Retina (tissue), 1 donor: ENCODE measurements around the gene ZNF664.
A peak's percentile ranks its signal among the peaks of the same experiment; 100 is the strongest.

Experiments
- DNase-seq: peaks from one replicate; pipeline ENCODE4 v3.0.0-alpha.2; 2016

ZNF664 gene

GRCh38 chr12:123960029-123960735, 12.8 kb upstream of the ZNF664 start:
- no peak for DNase-seq

- DNase-seq = no peak
Observed at GRCh38 chr12:123960856-123961255, 12.2 kb upstream of the ZNF664 start.

- no peak for DNase-seq
Observed at GRCh38 chr12:123961585-123962345, 11.2 kb upstream of the ZNF664 start.

GRCh38 chr12:123962513-123962912, 10.5 kb upstream of the ZNF664 start:
- no peak for DNase-seq

GRCh38 chr12:123963821-123964220, 9.2 kb upstream of the ZNF664 start:
- no peak for DNase-seq

GRCh38 chr12:123965382-123965781, 7.6 kb upstream of the ZNF664 start:
- no peak for DNase-seq

GRCh38 chr12:123966596-123966995, 6.4 kb upstream of the ZNF664 start:
- DNase-seq = no peak

GRCh38 chr12:123967121-123967586, 5.9 kb upstream of the ZNF664 start:
- no peak for DNase-seq

- no peak for DNase-seq
Observed at GRCh38 chr12:123971449-123971769, 1.6 kb upstream of the ZNF664 start.

- peak; percentile 74 for DNase-seq
Observed at GRCh38 chr12:123971770-123972456, 1.1 kb upstream of the ZNF664 start.

GRCh38 chr12:123973552-123974341, 732 bp downstream of the ZNF664 start:
- peak; percentile 76 for DNase-seq

- no peak for DNase-seq
Observed at GRCh38 chr12:123976227-123976826, 3.3 kb downstream of the ZNF664 start.

GRCh38 chr12:123979566-123979965, 6.6 kb downstream of the ZNF664 start:
- no peak for DNase-seq

- DNase-seq = no peak
Observed at GRCh38 chr12:123982269-123982668, 9.3 kb downstream of the ZNF664 start.

GRCh38 chr12:123983822-123984485, 10.9 kb downstream of the ZNF664 start:
- DNase-seq = peak; percentile 35

- DNase-seq = no peak
Observed at GRCh38 chr12:123984903-123985302, 11.9 kb downstream of the ZNF664 start.

GRCh38 chr12:123986374-123986965, 13.5 kb downstream of the ZNF664 start:
- no peak for DNase-seq

- no peak for DNase-seq
Observed at GRCh38 chr12:123987022-123987421, 14.0 kb downstream of the ZNF664 start.

- DNase-seq = no peak
Observed at GRCh38 chr12:123989168-123989567, 16.2 kb downstream of the ZNF664 start.

- DNase-seq = no peak
Observed at GRCh38 chr12:123989753-123990152, 16.7 kb downstream of the ZNF664 start.

- DNase-seq = no peak
Observed at GRCh38 chr12:123990511-123990910, 17.5 kb downstream of the ZNF664 start.
